Small intestine (tissue), 7 donors: ENCODE data around the gene CACNB4. TPM values are rescaled to one million over a fixed set of nuclear protein-coding genes. Genes with fewer than 3 reads are reported as not detected.

Source experiments
- DNase-seq, 2 donors: peaks; one replicate each; pipeline versions ENCODE4 v3.0.0 to v3.0.0-alpha.2; 2013
- FAIRE-seq: peaks from 2 replicates; lab custom pipeline; 2012; peaks lifted over from hg19 to GRCh38; lab: Jason Lieb, UNC
- H3K27ac ChIP-seq, 3 donors: one replicate each; pipeline ENCODE4 v1.5.1; 2013; ENCODE audit warnings: low read length in 2 of 3, mild to moderate bottlenecking in 2 of 3, control low read depth in 1 of 3, inconsistent platforms in 1 of 3, low read depth in 1 of 3, moderate library complexity in 1 of 3
- H3K27me3 ChIP-seq, 3 donors: one replicate each; pipeline ENCODE4 v1.6.1; 2013; ENCODE audit warnings: low read length in 3 of 3, inconsistent platforms in 1 of 3; ENCODE audit not compliant: control insufficient read depth in 3 of 3, insufficient read depth in 3 of 3
- H3K36me3 ChIP-seq, 3 donors: one replicate each; pipeline ENCODE4 v1.6.1; 2013; ENCODE audit warnings: low read length in 3 of 3, inconsistent platforms in 1 of 3, low read depth in 1 of 3, mild to moderate bottlenecking in 1 of 3, moderate library complexity in 1 of 3; ENCODE audit not compliant: control insufficient read depth in 3 of 3, insufficient read depth in 2 of 3
- H3K4me1 ChIP-seq, 3 donors: one replicate each; pipeline ENCODE4 v1.6.1; 2013; ENCODE audit warnings: low read length in 2 of 3, inconsistent platforms in 1 of 3, low read depth in 1 of 3, mild to moderate bottlenecking in 1 of 3, moderate library complexity in 1 of 3; ENCODE audit not compliant: control insufficient read depth in 3 of 3, insufficient read depth in 2 of 3
- H3K4me3 ChIP-seq, 3 donors: one replicate each; pipeline ENCODE4 v1.5.1; 2013; ENCODE audit warnings: low read length in 3 of 3, control low read depth in 1 of 3, inconsistent platforms in 1 of 3, low read depth in 1 of 3, mild to moderate bottlenecking in 1 of 3, moderate library complexity in 1 of 3
- H3K9me3 ChIP-seq, 2 donors: one replicate each; pipeline ENCODE4 v1.6.1; 2013; ENCODE audit warnings: low read depth in 1 of 2, low read length in 1 of 2; ENCODE audit not compliant: control insufficient read depth in 2 of 2, insufficient read depth in 1 of 2
- WGBS, 3 donors: extraction: QIAGEN DNeasy Blood & Tissue Kit; methylation state at CpG; one replicate each; pipeline ENCODE4 v1.1.7; 2013; 5-methylcytosine and 5-hydroxymethylcytosine counted together
- polyA plus RNA-seq, 4 donors: library from polyadenylated mRNA; stranded (reverse) in 3 of 4; unstranded in 1 of 4; fragments of 200-250 nt in 3 of 4; fragments of 120-200 nt in 1 of 4; gene quantifications; one replicate each; pipeline versions ENCODE4 v1.2.1 to v1.2.3, GENCODE V29; 2013
- donor health status: healthy with polysubstance abuse.
- donor health status: control.
- donor health status: control.
- donor health status: Bipolar disorder and iron deficiency.
- donor health status: healthy.

CACNB4 gene
- polyA plus RNA-seq, 4 donors, result 0.27 to 1.3 (median 0.27) TPM; not detected in 1

DNA sequence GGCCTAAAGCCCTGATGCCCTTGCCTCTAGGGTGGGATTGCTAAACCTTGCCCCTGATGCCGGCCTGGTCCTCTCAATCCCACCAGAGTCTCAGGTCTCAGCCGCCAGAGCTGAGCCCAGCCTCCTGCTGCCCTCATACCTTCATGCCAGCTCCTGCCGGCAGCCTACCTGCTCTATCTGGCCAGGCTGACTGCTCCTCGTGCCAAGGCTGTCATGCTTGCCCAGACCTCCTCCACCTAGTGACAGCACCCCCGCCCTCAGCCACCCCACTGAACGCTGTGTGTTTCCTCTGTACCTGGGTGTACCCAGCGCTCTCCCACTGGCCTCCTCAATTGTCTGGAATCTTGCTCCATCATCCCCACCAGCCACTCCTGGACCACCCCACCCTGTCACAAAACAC, 120.1 kb downstream of the CACNB4 start:
- Histone ChIP-seq H3K4me3 (no peak overlapping the region), H3K27ac (no peak overlapping the region), H3K4me1 (peaks cover 0 to 9% (median 0%) of the 10 kb centered on the region in 3 donors), H3K27me3 (no peaks in the 10 kb centered on the region), H3K36me3 (no peaks in the 10 kb centered on the region), H3K9me3 (no peaks in the 10 kb centered on the region)
- 86 to 91% (median 87%) methylated on average over 7 of the region's 7 CpGs for WGBS, 3 donors
- no peak for DNase-seq
- no peak for FAIRE-seq

DNA sequence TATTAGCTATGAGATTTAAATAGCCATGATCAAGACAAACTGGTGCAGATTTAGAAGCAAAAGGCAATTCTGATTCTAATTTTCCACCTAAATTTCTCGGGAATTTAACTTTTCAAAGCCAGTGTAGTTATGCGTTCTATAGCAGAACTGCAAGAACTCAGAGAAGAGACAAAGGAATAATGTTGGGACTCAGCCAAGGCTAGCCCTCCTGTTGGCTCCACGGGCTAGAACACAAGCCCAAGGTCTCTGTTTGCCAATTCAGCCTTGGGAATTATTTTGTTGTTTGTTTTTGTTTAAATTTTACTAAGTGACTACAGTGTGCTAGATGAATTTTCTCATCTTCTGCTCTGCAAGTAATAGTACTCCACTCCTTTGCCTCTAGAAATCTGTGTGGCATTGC, 121.2 kb downstream of the CACNB4 start:
- H3K4me1 ChIP-seq, result peaks cover 0 to 10% (median 0%) of the 10 kb centered on the region in 3 donors
- WGBS, 3 donors, result 82 to 92% (median 89%) methylated on average over 3 of the region's 3 CpGs

DNA sequence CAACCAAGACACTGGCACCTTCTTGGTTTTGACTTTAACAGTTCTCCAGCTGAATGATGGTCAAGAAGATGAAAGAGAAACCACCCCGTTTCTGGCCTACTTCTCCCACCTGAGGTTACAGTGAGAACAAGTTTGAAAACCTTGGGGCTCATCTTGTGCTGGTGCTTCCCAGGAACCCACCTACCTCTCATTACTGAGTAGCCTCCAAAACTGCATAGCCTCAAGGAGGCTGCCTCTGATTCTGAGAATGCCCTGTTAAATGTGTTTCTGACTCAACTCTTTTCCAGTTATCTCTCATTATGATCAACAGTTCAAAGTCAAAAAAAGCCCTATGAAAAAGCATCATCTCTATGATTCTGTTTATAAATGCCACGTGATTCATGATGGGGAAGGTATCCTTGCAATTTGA, 121.9 kb downstream of the CACNB4 start:
- H3K27me3 ChIP-seq, result no peaks in the 10 kb centered on the region
- DNase-seq, result no peak
- 68 to 76% (median 70%) methylated on average over 2 of the region's 2 CpGs for WGBS, 3 donors
- no peak for FAIRE-seq
- H3K36me3 ChIP-seq, result no peaks in the 10 kb centered on the region
- H3K9me3 ChIP-seq, result no peaks in the 10 kb centered on the region
- H3K4me3 ChIP-seq, result no peak overlapping the region
- peaks cover 0 to 10% (median 0%) of the 10 kb centered on the region in 3 donors for H3K4me1 ChIP-seq
- H3K27ac ChIP-seq, result no peak overlapping the region

More for the DNA sequence above, 121.2 kb downstream of the CACNB4 start:
- H3K36me3 ChIP-seq, result no peaks in the 10 kb centered on the region
- FAIRE-seq (no peak), DNase-seq (no peak)
- no peak overlapping the region for H3K4me3 ChIP-seq
- H3K9me3 ChIP-seq, result no peaks in the 10 kb centered on the region
- H3K27me3 ChIP-seq, result no peaks in the 10 kb centered on the region
- H3K27ac ChIP-seq, result no peak overlapping the region

DNA sequence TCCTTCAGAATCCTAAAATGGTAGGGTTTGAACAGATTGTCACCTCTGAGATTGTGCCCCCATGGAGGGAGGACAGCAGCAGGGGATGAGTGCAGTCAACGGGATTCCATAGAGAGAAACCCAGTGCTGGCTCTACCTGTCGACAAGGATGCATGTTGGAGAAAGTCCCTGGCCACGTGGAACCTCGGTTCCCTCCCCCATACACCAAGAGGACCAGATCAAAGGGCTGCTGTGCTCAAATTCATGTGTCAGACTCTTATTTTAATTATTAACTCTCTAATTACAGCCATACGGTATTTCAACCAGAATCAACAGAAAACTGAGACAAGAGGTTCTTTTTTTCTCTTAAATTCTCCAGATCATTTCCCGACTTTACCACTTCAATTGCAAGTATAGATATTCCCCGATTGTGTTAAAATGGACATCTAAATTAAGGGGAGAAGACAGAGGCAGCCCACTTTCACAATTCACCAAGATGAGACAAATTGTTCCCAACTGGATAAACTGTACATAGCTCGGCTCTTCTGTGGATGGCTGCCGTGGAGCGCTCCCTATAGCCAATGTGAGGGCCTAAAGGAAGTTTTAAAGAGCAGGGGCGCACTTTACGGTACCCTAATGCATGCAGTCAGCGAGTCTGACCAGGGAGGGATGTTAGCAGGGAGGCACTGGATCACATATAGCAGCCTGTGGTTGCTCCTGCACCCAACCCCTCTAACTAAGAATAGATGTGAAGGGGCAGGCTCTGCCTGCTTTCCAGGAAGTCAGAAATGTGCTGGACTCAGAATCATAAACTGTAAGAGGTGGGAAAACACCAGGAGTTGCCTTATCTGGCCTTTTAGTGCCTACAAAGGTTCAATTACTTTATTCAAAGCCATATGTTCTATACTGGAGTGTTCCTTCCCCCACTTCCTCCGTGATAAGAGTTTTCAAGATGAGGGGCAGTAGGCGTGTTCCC, 123.1 kb downstream of the CACNB4 start:
- Histone ChIP-seq H3K9me3 (no peaks in the 10 kb centered on the region), H3K27ac (no peak overlapping the region), H3K4me1 (peaks cover 0 to 10% (median 0%) of the 10 kb centered on the region in 3 donors), H3K27me3 (no peaks in the 10 kb centered on the region), H3K36me3 (no peaks in the 10 kb centered on the region), H3K4me3 (no peak overlapping the region)
- WGBS, 3 donors, result 31 to 69% (median 46%) methylated on average over 15 of the region's 15 CpGs
- FAIRE-seq, result no peak
- peak; percentile 4 to 47 for DNase-seq

DNA sequence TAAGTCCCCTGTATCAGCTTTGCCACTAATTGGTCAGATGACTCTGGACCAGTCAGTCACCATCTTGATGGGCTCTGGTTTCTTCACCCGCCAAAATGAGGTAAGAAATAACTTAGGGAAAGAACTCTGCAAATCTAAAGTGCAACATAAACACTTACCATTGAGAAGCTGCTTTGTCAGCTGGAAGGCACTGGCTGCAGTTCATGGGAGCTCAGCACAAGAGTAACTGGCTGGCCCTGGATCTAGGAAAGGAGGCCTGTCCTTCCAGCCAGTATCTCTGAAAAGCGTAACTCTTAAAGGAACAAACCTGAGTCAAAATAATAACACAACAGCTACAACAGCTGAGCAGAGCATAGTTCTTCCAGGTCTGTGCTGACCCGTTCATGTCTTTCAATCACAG, 123.9 kb downstream of the CACNB4 start:
- FAIRE-seq, result no peak
- no peaks in the 10 kb centered on the region for H3K27me3 ChIP-seq
- no peaks in the 10 kb centered on the region for H3K36me3 ChIP-seq
- no peak overlapping the region for H3K4me3 ChIP-seq
- H3K4me1 ChIP-seq, result peaks cover 0 to 10% (median 0%) of the 10 kb centered on the region in 3 donors
- WGBS, 3 donors, result 86 to 90% (median 89%) methylated on average over 3 of the region's 3 CpGs
- no peaks in the 10 kb centered on the region for H3K9me3 ChIP-seq
- no peak for DNase-seq
- H3K27ac ChIP-seq, result no peak overlapping the region

DNA sequence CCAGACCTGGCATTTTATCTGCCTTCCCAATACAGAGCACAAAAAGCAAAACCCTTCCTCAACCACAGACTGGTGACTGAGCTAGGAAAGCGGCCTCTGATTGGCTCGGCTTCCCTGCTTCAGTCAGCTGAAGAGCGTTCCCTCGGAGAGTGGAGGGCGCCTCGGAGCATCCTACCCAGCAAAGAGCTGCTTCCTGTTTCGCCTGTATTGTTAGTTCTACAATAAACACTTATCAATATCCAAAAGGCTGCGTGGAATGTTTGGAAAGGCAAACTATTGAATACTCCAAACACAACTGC, 125.0 kb downstream of the CACNB4 start:
- Histone ChIP-seq H3K36me3 (no peaks in the 10 kb centered on the region), H3K4me1 (peaks cover 0 to 10% (median 0%) of the 10 kb centered on the region in 3 donors), H3K27ac (no peak overlapping the region), H3K9me3 (no peaks in the 10 kb centered on the region), H3K27me3 (no peaks in the 10 kb centered on the region), H3K4me3 (no peak overlapping the region)
- peak in 1 of 2 donors; percentile 18 for DNase-seq
- no peak for FAIRE-seq
- 21 to 43% (median 36%) methylated on average over 8 of the region's 8 CpGs for WGBS, 3 donors

DNA sequence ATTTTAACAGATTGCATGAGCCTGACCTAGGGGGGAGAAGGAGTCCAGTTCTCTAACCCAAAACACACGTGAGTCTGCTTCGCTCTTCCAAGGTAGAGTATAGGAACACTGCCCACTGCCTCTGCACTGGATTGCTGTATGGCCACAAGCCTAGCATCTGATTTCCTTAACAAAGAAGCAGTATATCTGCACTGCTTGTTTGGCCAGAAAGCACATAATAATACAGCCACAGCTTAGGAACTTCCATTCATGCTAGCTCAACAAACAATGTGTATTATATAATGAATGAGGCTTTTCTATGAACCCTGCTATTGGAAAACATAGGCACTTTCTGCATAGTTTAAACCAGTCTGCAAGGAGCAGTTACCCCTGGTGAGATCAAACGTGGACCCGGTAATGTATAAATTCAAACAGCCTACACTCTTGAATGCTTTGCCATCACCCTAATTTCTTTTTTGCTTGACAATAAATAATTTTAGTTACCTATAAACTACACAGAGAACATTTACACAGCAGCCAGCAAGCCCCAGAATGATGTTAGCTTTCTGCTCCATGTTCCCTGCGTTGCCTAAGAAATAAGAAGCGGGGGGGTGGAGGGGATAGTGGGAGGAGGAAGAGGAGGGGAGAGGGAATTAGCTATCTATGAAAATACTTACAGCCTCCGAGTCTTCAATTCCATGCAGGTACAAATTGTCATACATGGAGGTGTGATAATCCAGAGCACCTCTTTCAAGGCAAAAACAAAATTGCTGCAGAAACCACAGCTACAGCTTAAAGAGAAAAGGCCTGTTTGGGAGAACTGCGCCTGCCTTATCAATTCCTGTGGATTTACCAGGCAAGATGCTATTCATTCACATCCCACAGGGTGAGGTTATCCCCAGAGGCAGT, 125.6 kb downstream of the CACNB4 start:
- no peak overlapping the region for H3K4me3 ChIP-seq
- peaks cover 0 to 10% (median 0%) of the 10 kb centered on the region in 3 donors for H3K4me1 ChIP-seq
- H3K27ac ChIP-seq, result no peak overlapping the region
- no peaks in the 10 kb centered on the region for H3K27me3 ChIP-seq
- H3K9me3 ChIP-seq, result no peaks in the 10 kb centered on the region
- no peak for DNase-seq
- no peaks in the 10 kb centered on the region for H3K36me3 ChIP-seq
- WGBS, 3 donors, result 77 to 87% (median 85%) methylated on average over 8 of the region's 8 CpGs
- no peak for FAIRE-seq

DNA sequence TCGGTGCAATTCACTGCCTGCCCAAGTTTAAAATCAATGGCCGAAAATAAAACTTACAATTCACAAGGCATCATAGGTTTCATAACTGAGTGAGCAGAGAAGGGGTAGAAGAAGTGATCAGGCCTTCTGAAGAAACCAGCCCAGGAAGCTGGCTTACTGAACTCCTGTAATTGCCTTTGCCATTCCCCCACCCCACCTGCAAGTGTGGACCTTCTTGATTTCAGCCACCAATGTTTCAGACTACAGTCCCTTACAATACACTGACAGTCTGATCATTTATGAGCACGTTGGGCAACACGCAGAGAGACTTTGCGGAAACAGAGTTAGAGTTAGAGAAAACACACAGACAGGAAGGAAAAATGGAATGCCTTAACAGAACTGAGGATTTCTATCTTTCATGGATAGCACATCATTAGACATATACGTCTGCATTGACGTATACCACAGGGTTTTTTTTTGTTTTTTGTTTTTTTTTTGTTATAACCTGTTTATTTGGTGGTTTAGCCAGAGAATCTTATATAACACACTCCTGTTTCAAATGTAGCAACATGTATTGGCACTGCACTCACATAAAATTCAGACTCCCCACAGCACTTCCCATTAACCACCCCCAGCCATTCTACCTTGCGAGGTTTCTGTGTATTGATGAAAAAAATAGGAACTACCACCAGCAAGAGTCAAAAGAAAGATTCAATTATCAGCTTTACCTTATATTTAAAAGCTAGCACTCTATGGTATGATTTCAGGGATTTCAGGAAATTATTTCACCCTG, 126.4 kb downstream of the CACNB4 start:
- H3K27ac ChIP-seq, result no peak overlapping the region
- WGBS, 3 donors, result 91 to 92% (median 91%) methylated on average over 8 of the region's 8 CpGs
- DNase-seq, result no peak
- no peaks in the 10 kb centered on the region for H3K9me3 ChIP-seq
- H3K27me3 ChIP-seq, result no peaks in the 10 kb centered on the region
- H3K36me3 ChIP-seq, result no peaks in the 10 kb centered on the region
- FAIRE-seq, result no peak
- no peak overlapping the region for H3K4me3 ChIP-seq
- H3K4me1 ChIP-seq, result peaks cover 0 to 10% (median 0%) of the 10 kb centered on the region in 3 donors
